PC-9 (cell line): Measurements from ENCODE around the gene JAML. TPM values are rescaled to one million over a fixed set of nuclear protein-coding genes. Genes with fewer than 3 reads are reported as not detected.

Source experiments
- BruUV-seq: library from RNA; stranded (reverse); fragments of 400-500 nt; replicated peaks from 2 replicates; lab custom pipeline; 2021; lab: Mats Ljungman, UMichigan
- CTCF ChIA-PET: fragments of 300-600 bp; sonication (Branson Sonifier 250); formaldehyde crosslinking; loops from one replicate; lab custom pipeline; 2022; ENCODE audit warnings: antibody characterized with exemption; lab: Charles Lee
- POLR2A ChIA-PET: fragments of 300-600 bp; sonication (Branson Sonifier 250); formaldehyde crosslinking; loops from one replicate; lab custom pipeline; 2022; ENCODE audit warnings: antibody characterized with exemption; ENCODE audit not compliant: unreplicated experiment; lab: Charles Lee
- DNase-seq, 2 experiments: peaks; one replicate each; pipeline versions ENCODE4 v3.0.0 to v3.0.0-alpha.2; 2015 to 2022; ENCODE audit warnings: mixed read lengths in 1 of 2
- H2AFZ ChIP-seq: fragments of 200-600 bp; sonication (generic); 2 replicates; pipeline ENCODE4 v1.8.1; 2017; ENCODE audit warnings: antibody characterized with exemption
- H3F3A ChIP-seq: fragments of 200-600 bp; sonication (generic); 2 replicates; pipeline ENCODE4 v1.8.1; 2017; ENCODE audit warnings: antibody characterized with exemption, mild to moderate bottlenecking, low read depth; ENCODE audit not compliant: insufficient read depth
- H3K27ac ChIP-seq: fragments of 200-600 bp; sonication (generic); 2 replicates; pipeline ENCODE4 v1.6.1; 2016; ENCODE audit warnings: mixed run types
- H3K27me3 ChIP-seq: fragments of 200-600 bp; sonication (generic); 2 replicates; pipeline ENCODE4 v1.6.1; 2016; ENCODE audit warnings: low read depth, mixed run types; ENCODE audit not compliant: insufficient read depth
- H3K36me3 ChIP-seq: fragments of 200-600 bp; sonication (generic); 2 replicates; pipeline ENCODE4 v1.6.1; 2016; ENCODE audit warnings: low read depth, mixed run types
- H3K4me1 ChIP-seq: fragments of 200-600 bp; sonication (generic); replicated peaks from 2 replicates; pipeline ENCODE4 v1.6.1; 2016; ENCODE audit warnings: mixed run types; ENCODE audit not compliant: insufficient read depth
- H3K4me2 ChIP-seq: fragments of 200-600 bp; sonication (generic); 2 replicates; pipeline ENCODE4 v1.6.1; 2017; ENCODE audit warnings: mixed run types
- H3K4me3 ChIP-seq: fragments of 200-600 bp; sonication (generic); 2 replicates; pipeline ENCODE4 v1.6.1; 2016; ENCODE audit warnings: mixed run types
- H3K79me2 ChIP-seq: fragments of 200-600 bp; sonication (generic); 2 replicates; pipeline ENCODE4 v1.6.1; 2017; ENCODE audit warnings: low read depth, mixed run types
- H3K9me2 ChIP-seq: fragments of 200-600 bp; sonication (generic); 2 replicates; pipeline ENCODE4 v1.8.1; 2017; ENCODE audit warnings: mild to moderate bottlenecking; ENCODE audit not compliant: insufficient read depth
- H3K9me3 ChIP-seq: fragments of 200-600 bp; sonication (generic); 2 replicates; pipeline ENCODE4 v1.8.1; 2016; ENCODE audit warnings: low read depth; ENCODE audit not compliant: insufficient read depth
- H4K20me1 ChIP-seq: fragments of 200-600 bp; sonication (generic); 2 replicates; pipeline ENCODE4 v1.8.1; 2017; ENCODE audit not compliant: insufficient read depth
- CTCF ChIP-seq: fragments of 200-600 bp; sonication (generic); conservative IDR thresholded peaks from 2 replicates; pipeline ENCODE4 v1.6.1; 2017; ENCODE audit warnings: mixed run types, antibody characterized with exemption, mild to moderate bottlenecking, moderate library complexity
- EZH2 ChIP-seq: fragments of 200-600 bp; sonication (generic); IDR thresholded peaks from 2 replicates; pipeline ENCODE4 v1.8.0; 2017; ENCODE audit warnings: antibody characterized with exemption, low read depth
- intact Hi-C: fragments of 100-400 bp; cut with micrococcal nuclease; formaldehyde crosslinking; loops from one replicate; pipeline ENCODE4 v1.10.0; 2022; ENCODE audit not compliant: unreplicated experiment
- total RNA-seq: library from RNA; stranded (reverse); gene quantifications from 2 replicates; pipeline ENCODE4 v1.2.3, GENCODE V29; 2021

Gene JAML
- total RNA-seq, 1 experiment from 2014 or later = not detected

GRCh38 chr11:118221419-118221818, 3.4 kb downstream of the JAML start:
- ChIA-PET POLR2A (no interaction called here), CTCF (no interaction called here)
- no peaks in the 10 kb centered on the region for H3K4me1 ChIP-seq
- H3K27ac ChIP-seq = no peak overlapping the region
- no peaks in the 10 kb centered on the region; the same call in 1 of the 2 replicates for H3K36me3 ChIP-seq
- no peaks in the 10 kb centered on the region for H4K20me1 ChIP-seq
- intact Hi-C loops = no loop called here
- no peak overlapping the region for H2AFZ ChIP-seq
- no peak for DNase-seq
- H3K79me2 ChIP-seq = no peaks in the 10 kb centered on the region
- H3K4me3 ChIP-seq = no peak overlapping the region
- H3K4me2 ChIP-seq = no peak overlapping the region
- no peaks in the 10 kb centered on the region for H3K9me3 ChIP-seq
- H3K9me2 ChIP-seq = no peaks in the 10 kb centered on the region
- no TSS peak for BruUV-seq
- H3K27me3 ChIP-seq = no peaks in the 10 kb centered on the region
- TF ChIP-seq CTCF (no peak), EZH2 (no peak)
- H3F3A ChIP-seq = no peaks in the 10 kb centered on the region

GRCh38 chr11:118219732-118220131, 5.1 kb downstream of the JAML start:
- Histone ChIP-seq H3K4me1 (no peaks in the 10 kb centered on the region), H3F3A (no peaks in the 10 kb centered on the region), H3K4me2 (no peak overlapping the region), H3K36me3 (no peaks in the 10 kb centered on the region), H4K20me1 (no peaks in the 10 kb centered on the region), H2AFZ (no peak overlapping the region), H3K9me2 (no peaks in the 10 kb centered on the region), H3K27ac (no peak overlapping the region), H3K79me2 (no peaks in the 10 kb centered on the region), H3K4me3 (no peak overlapping the region), H3K27me3 (no peaks in the 10 kb centered on the region), H3K9me3 (no peaks in the 10 kb centered on the region)
- CTCF ChIA-PET = no interaction called here
- TF ChIP-seq EZH2 (no peak), CTCF (no peak)
- intact Hi-C loops = no loop called here
- no peak for DNase-seq
- POLR2A ChIA-PET = no interaction called here
- BruUV-seq = no TSS peak

GRCh38 chr11:118219244-118219643, 5.6 kb downstream of the JAML start:
- CTCF ChIA-PET = no interaction called here
- H3K4me1 ChIP-seq = peaks cover 2% of the 10 kb centered on the region; the same call in 1 of the 2 replicates

More at GRCh38 chr11:118219244-118219643, 5.6 kb downstream of the JAML start:
- no peaks in the 10 kb centered on the region for H3K27me3 ChIP-seq
- TF ChIP-seq EZH2 = no peak
- no peak for TF ChIP-seq CTCF
- intact Hi-C loops = no loop called here
- no peaks in the 10 kb centered on the region for H3K36me3 ChIP-seq
- H3K9me3 ChIP-seq = no peaks in the 10 kb centered on the region
- DNase-seq = no peak
- no peak overlapping the region for H3K4me3 ChIP-seq
- no TSS peak for BruUV-seq
- no peaks in the 10 kb centered on the region for H4K20me1 ChIP-seq
- no peak overlapping the region for H3K4me2 ChIP-seq
- no peak overlapping the region for H2AFZ ChIP-seq
- no peaks in the 10 kb centered on the region for H3K9me2 ChIP-seq
- POLR2A ChIA-PET = no interaction called here
- H3F3A ChIP-seq = no peaks in the 10 kb centered on the region
- H3K79me2 ChIP-seq = no peaks in the 10 kb centered on the region
- H3K27ac ChIP-seq = no peak overlapping the region
